GM23338 (cell line): ENCODE measurements around the gene SCIN. TPM values are rescaled to one million over a fixed set of nuclear protein-coding genes. Genes with fewer than 3 reads are reported as not detected.

Source experiments
- ATAC-seq: fragments of 200-7000 bp; cut with Tn5 transposase; 3 replicates; pipeline ENCODE4 v1.9.1; 2020
- DNase-seq: peaks from one replicate; pipeline ENCODE4 v3.0.0-alpha.2; 2015; ENCODE audit warnings: low spot score
- H2AFZ ChIP-seq: fragments of 200-600 bp; sonication (generic); 2 replicates; pipeline ENCODE4 v1.8.0; 2016; ENCODE audit warnings: antibody characterized with exemption, mild to moderate bottlenecking, moderate library complexity
- H3F3A ChIP-seq: fragments of 200-600 bp; sonication (generic); replicated peaks from 2 replicates; pipeline ENCODE4 v1.8.0; 2017; ENCODE audit warnings: antibody characterized with exemption, mixed run types, low read depth
- H3K27ac ChIP-seq: fragments of 200-600 bp; sonication (generic); 2 replicates; pipeline ENCODE4 v1.6.1; 2016; ENCODE audit warnings: low read depth
- H3K27me3 ChIP-seq: fragments of 200-600 bp; sonication (generic); 2 replicates; pipeline ENCODE4 v1.8.0; 2016; ENCODE audit warnings: mild to moderate bottlenecking, mixed run types, moderate library complexity; ENCODE audit not compliant: insufficient read depth
- H3K36me3 ChIP-seq: fragments of 200-600 bp; sonication (generic); 2 replicates; pipeline ENCODE4 v1.8.0; 2016; ENCODE audit warnings: mild to moderate bottlenecking; ENCODE audit not compliant: insufficient read depth
- H3K4me1 ChIP-seq: fragments of 200-600 bp; sonication (generic); 2 replicates; pipeline ENCODE4 v1.8.0; 2016; ENCODE audit warnings: mild to moderate bottlenecking, moderate library complexity; ENCODE audit not compliant: insufficient read depth
- H3K4me2 ChIP-seq: fragments of 200-600 bp; sonication (generic); 2 replicates; pipeline ENCODE4 v1.7.1; 2017; ENCODE audit warnings: mixed run types
- H3K4me3 ChIP-seq: fragments of 200-600 bp; sonication (generic); 2 replicates; pipeline ENCODE4 v1.6.1; 2016; ENCODE audit warnings: mixed run types
- H3K79me2 ChIP-seq: fragments of 200-600 bp; sonication (generic); replicated peaks from 2 replicates; pipeline ENCODE4 v1.8.0; 2017; ENCODE audit warnings: mild to moderate bottlenecking; ENCODE audit not compliant: insufficient read depth
- H3K9me2 ChIP-seq: fragments of 200-600 bp; sonication (generic); 2 replicates; pipeline ENCODE4 v1.8.0; 2017; ENCODE audit not compliant: insufficient read depth
- H4K20me1 ChIP-seq: fragments of 200-600 bp; sonication (generic); replicated peaks from 2 replicates; pipeline ENCODE4 v1.8.0; 2017; ENCODE audit warnings: mild to moderate bottlenecking; ENCODE audit not compliant: insufficient read depth
- H3K27ac Mint-ChIP-seq: 2 replicates; pipeline ENCODE4 v1.8.0; 2020; ENCODE audit warnings: inconsistent platforms, mild to moderate bottlenecking, moderate library complexity, mixed read lengths
- H3K27me3 Mint-ChIP-seq: 3 replicates; pipeline ENCODE4 v1.8.0; 2022; ENCODE audit warnings: low read depth, mild to moderate bottlenecking, moderate library complexity, mixed read lengths, inconsistent platforms; ENCODE audit not compliant: insufficient read depth, poor library complexity
- H3K36me3 Mint-ChIP-seq: 3 replicates; pipeline ENCODE4 v1.8.0; 2021; ENCODE audit warnings: low read depth, mild to moderate bottlenecking, inconsistent platforms, moderate library complexity, mixed read lengths
- H3K4me1 Mint-ChIP-seq: 3 replicates; pipeline ENCODE4 v1.8.0; 2020; ENCODE audit warnings: mild to moderate bottlenecking, inconsistent platforms, mixed read lengths
- H3K4me3 Mint-ChIP-seq: 3 replicates; pipeline ENCODE4 v1.8.0; 2021; ENCODE audit warnings: moderate library complexity, mild to moderate bottlenecking, inconsistent platforms, mixed read lengths
- H3K9me3 Mint-ChIP-seq: 3 replicates; pipeline ENCODE4 v1.8.0; 2020; ENCODE audit warnings: moderate library complexity, mild to moderate bottlenecking, inconsistent platforms, mixed read lengths
- CREB1 ChIP-seq: fragments of 250-450 bp; sonication (Bioruptor Pico); IDR thresholded peaks from 2 replicates; pipeline ENCODE4 v1.5.0; 2020; ENCODE audit warnings: low read depth, mild to moderate bottlenecking, moderate library complexity
- ETS1 ChIP-seq: IDR thresholded peaks from 2 replicates; pipeline ENCODE4 v1.6.1; 2016; ENCODE audit warnings: antibody characterized with exemption
- EZH2 ChIP-seq: fragments of 200-600 bp; sonication (generic); IDR thresholded peaks from one replicate; pipeline ENCODE4 v1.8.0; 2017; ENCODE audit warnings: antibody characterized with exemption, mild to moderate bottlenecking, low read depth; ENCODE audit not compliant: unreplicated experiment
- EZH2phosphoT487 ChIP-seq: fragments of 200-600 bp; sonication (generic); IDR thresholded peaks from one replicate; pipeline ENCODE4 v1.8.1; 2018; ENCODE audit warnings: antibody characterized with exemption; ENCODE audit not compliant: unreplicated experiment
- JUNB ChIP-seq: IDR thresholded peaks from one replicate; pipeline ENCODE4 v1.6.1; 2016; ENCODE audit warnings: antibody characterized with exemption; ENCODE audit not compliant: unreplicated experiment
- NANOG ChIP-seq: IDR thresholded peaks from 2 replicates; pipeline ENCODE4 v1.6.1; 2016; ENCODE audit warnings: antibody characterized with exemption, borderline replicate concordance
- POLR2AphosphoS5 ChIP-seq: IDR thresholded peaks from 2 replicates; pipeline ENCODE4 v1.6.1; 2016; ENCODE audit warnings: antibody characterized with exemption, low read depth
- REST ChIP-seq: IDR thresholded peaks from one replicate; pipeline ENCODE4 v1.6.1; 2018; ENCODE audit warnings: antibody characterized with exemption; ENCODE audit not compliant: unreplicated experiment
- STAT1 ChIP-seq: IDR thresholded peaks from one replicate; pipeline ENCODE4 v1.6.1; 2016; ENCODE audit warnings: antibody characterized with exemption; ENCODE audit not compliant: unreplicated experiment
- ZNF114 ChIP-seq: fragments of 250-450 bp; sonication (Bioruptor Pico); IDR thresholded peaks from 2 replicates; pipeline ENCODE4 v1.5.0; 2020; ENCODE audit warnings: mild to moderate bottlenecking, moderate library complexity
- ZNF331 ChIP-seq: fragments of 250-450 bp; sonication (Bioruptor Pico); IDR thresholded peaks from 2 replicates; pipeline ENCODE4 v1.5.0; 2020; ENCODE audit warnings: low read depth, mild to moderate bottlenecking, moderate library complexity
- polyA plus RNA-seq: library from polyadenylated mRNA; unstranded; fragments of >200 nt; fragmentation: Nextera tagmentation; extraction: Ambion mirVana; gene quantifications from 2 replicates; pipeline ENCODE4 v1.2.1, GENCODE V29; 2016
- total RNA-seq: library from RNA; depleted of rRNA; stranded (reverse); fragments of >200 nt; shearing (Covaris generic); gene quantifications from 2 replicates; pipeline ENCODE4 v1.2.3, GENCODE V29; 2014
- TF ChIP-seq, protein P1 (sequence below): fragments of 250-450 bp; sonication (Bioruptor Pico); IDR thresholded peaks from 2 replicates; pipeline ENCODE4 v1.5.0; 2020; ENCODE audit warnings: mild to moderate bottlenecking, moderate library complexity
- TF ChIP-seq, protein P2 (sequence below), 2 experiments: fragments of 200-600 bp in 1 of 2; sonication (generic) in 1 of 2; conservative IDR thresholded peaks; 2 replicates each; pipeline versions ENCODE4 v1.5.1 to v1.6.1; 2016 to 2017; ENCODE audit warnings: antibody characterized with exemption in 2 of 2, low read depth in 2 of 2, mild to moderate bottlenecking in 2 of 2, moderate library complexity in 1 of 2

Gene SCIN
- total and polyA plus RNA-seq, 2 experiments from 2014 or later: 0.80 to 0.92 TPM

DNA sequence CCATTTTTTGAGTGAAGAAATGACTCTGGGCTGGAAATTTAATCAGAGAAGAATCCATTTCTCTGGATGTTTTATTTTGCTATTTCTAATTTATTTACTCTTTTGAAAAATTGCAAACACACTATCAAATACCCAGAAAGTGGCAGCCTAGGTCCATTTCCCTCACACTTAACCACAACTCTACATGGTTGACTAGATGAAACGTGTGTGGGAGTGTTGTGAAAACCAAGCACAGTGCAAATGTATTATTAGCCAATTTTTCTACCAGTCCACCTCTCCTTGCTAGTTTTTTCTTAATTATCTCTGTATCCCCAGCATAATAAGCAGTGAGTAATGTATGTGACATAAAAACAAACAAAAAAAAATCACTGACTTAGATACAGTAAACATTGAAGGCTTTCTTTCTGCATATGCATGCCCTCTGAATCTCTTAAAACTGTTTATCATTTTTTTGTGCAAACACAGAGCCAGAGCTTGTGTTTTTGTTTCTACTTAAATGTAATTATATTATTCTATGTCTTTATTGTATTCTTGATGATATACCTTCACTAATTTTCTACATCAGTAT lies 30.9 kb downstream of the SCIN start:
- H3K4me2 ChIP-seq: no peak overlapping the region
- no peaks in the 10 kb centered on the region for H3K27me3 ChIP-seq
- Mint-ChIP-seq H3K9me3 (peaks cover 12% of the 10 kb centered on the region), H3K27me3 (no peaks in the 10 kb centered on the region), H3K4me1 (no peaks in the 10 kb centered on the region), H3K4me3 (no peak overlapping the region), H3K36me3 (peaks cover 7% of the 10 kb centered on the region; the same call in 2 of the 3 replicates), H3K27ac (no peak overlapping the region)
- H3K36me3 ChIP-seq: peaks cover 4% of the 10 kb centered on the region; the same call in 1 of the 2 replicates
- no peak overlapping the region for H3K27ac ChIP-seq
- H3K79me2 ChIP-seq: no peaks in the 10 kb centered on the region
- no peaks in the 10 kb centered on the region for H3K9me2 ChIP-seq
- ATAC-seq: no peak
- no peak overlapping the region for H3K4me3 ChIP-seq
- TF ChIP-seq POLR2AphosphoS5 (no peak), CREB1 (CRISPR knock-in tag) (no peak), NANOG (no peak), ETS1 (no peak), REST (no peak), EZH2 (no peak), ZNF114 (no peak), STAT1 (no peak), JUNB (no peak), ZNF331 (no peak), EZH2phosphoT487 (no peak)
- TF ChIP-seq, protein P1, sequence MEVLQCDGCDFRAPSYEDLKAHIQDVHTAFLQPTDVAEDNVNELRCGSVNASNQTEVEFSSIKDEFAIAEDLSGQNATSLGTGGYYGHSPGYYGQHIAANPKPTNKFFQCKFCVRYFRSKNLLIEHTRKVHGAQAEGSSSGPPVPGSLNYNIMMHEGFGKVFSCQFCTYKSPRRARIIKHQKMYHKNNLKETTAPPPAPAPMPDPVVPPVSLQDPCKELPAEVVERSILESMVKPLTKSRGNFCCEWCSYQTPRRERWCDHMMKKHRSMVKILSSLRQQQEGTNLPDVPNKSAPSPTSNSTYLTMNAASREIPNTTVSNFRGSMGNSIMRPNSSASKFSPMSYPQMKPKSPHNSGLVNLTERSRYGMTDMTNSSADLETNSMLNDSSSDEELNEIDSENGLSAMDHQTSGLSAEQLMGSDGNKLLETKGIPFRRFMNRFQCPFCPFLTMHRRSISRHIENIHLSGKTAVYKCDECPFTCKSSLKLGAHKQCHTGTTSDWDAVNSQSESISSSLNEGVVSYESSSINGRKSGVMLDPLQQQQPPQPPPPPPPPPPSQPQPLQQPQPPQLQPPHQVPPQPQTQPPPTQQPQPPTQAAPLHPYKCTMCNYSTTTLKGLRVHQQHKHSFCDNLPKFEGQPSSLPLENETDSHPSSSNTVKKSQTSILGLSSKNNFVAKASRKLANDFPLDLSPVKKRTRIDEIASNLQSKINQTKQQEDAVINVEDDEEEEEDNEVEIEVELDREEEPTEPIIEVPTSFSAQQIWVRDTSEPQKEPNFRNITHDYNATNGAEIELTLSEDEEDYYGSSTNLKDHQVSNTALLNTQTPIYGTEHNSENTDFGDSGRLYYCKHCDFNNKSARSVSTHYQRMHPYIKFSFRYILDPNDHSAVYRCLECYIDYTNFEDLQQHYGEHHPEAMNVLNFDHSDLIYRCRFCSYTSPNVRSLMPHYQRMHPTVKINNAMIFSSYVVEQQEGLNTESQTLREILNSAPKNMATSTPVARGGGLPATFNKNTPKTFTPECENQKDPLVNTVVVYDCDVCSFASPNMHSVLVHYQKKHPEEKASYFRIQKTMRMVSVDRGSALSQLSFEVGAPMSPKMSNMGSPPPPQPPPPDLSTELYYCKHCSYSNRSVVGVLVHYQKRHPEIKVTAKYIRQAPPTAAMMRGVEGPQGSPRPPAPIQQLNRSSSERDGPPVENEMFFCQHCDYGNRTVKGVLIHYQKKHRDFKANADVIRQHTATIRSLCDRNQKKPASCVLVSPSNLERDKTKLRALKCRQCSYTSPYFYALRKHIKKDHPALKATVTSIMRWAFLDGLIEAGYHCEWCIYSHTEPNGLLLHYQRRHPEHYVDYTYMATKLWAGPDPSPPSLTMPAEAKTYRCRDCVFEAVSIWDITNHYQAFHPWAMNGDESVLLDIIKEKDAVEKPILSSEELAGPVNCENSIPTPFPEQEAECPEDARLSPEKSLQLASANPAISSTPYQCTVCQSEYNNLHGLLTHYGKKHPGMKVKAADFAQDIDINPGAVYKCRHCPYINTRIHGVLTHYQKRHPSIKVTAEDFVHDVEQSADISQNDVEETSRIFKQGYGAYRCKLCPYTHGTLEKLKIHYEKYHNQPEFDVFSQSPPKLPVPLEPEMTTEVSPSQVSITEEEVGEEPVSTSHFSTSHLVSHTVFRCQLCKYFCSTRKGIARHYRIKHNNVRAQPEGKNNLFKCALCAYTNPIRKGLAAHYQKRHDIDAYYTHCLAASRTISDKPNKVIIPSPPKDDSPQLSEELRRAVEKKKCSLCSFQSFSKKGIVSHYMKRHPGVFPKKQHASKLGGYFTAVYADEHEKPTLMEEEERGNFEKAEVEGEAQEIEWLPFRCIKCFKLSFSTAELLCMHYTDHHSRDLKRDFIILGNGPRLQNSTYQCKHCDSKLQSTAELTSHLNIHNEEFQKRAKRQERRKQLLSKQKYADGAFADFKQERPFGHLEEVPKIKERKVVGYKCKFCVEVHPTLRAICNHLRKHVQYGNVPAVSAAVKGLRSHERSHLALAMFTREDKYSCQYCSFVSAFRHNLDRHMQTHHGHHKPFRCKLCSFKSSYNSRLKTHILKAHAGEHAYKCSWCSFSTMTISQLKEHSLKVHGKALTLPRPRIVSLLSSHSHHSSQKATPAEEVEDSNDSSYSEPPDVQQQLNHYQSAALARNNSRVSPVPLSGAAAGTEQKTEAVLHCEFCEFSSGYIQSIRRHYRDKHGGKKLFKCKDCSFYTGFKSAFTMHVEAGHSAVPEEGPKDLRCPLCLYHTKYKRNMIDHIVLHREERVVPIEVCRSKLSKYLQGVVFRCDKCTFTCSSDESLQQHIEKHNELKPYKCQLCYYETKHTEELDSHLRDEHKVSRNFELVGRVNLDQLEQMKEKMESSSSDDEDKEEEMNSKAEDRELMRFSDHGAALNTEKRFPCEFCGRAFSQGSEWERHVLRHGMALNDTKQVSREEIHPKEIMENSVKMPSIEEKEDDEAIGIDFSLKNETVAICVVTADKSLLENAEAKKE: no peak
- TF ChIP-seq, protein P2, sequence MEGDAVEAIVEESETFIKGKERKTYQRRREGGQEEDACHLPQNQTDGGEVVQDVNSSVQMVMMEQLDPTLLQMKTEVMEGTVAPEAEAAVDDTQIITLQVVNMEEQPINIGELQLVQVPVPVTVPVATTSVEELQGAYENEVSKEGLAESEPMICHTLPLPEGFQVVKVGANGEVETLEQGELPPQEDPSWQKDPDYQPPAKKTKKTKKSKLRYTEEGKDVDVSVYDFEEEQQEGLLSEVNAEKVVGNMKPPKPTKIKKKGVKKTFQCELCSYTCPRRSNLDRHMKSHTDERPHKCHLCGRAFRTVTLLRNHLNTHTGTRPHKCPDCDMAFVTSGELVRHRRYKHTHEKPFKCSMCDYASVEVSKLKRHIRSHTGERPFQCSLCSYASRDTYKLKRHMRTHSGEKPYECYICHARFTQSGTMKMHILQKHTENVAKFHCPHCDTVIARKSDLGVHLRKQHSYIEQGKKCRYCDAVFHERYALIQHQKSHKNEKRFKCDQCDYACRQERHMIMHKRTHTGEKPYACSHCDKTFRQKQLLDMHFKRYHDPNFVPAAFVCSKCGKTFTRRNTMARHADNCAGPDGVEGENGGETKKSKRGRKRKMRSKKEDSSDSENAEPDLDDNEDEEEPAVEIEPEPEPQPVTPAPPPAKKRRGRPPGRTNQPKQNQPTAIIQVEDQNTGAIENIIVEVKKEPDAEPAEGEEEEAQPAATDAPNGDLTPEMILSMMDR (conservative IDR thresholded peaks at IDR 0.05; ENCODE audit: low read depth in 2 of 2): no peak
- H3K4me1 ChIP-seq: no peaks in the 10 kb centered on the region
- no peak for DNase-seq
- no peaks in the 10 kb centered on the region for H4K20me1 ChIP-seq
- H2AFZ ChIP-seq: no peak overlapping the region
- no peaks in the 10 kb centered on the region for H3F3A ChIP-seq
